Left ventricle myocardium inferior (tissue), 1 donor: ENCODE measurements around the gene RHOA. TPM values are rescaled to one million over a fixed set of nuclear protein-coding genes. Genes with fewer than 3 reads are reported as not detected.
A peak's percentile ranks its signal among the peaks of the same experiment; 100 is the strongest.

Experiments used
- DNase-seq: peaks from one replicate; pipeline ENCODE4 v3.0.0-alpha.2; 2020
- H3K27ac ChIP-seq: fragments of 200-600 bp; replicated peaks from 2 replicates; pipeline ENCODE4 v1.8.0; 2021
- H3K27me3 ChIP-seq: fragments of 200-600 bp; 2 replicates; pipeline ENCODE4 v1.8.0; 2021; ENCODE audit warnings: low read depth
- H3K36me3 ChIP-seq: fragments of 200-600 bp; 2 replicates; pipeline ENCODE4 v1.8.0; 2021
- H3K4me1 ChIP-seq: fragments of 200-600 bp; 2 replicates; pipeline ENCODE4 v1.8.0; 2021
- H3K4me3 ChIP-seq: fragments of 200-600 bp; 2 replicates; pipeline ENCODE4 v1.8.0; 2021; ENCODE audit warnings: mild to moderate bottlenecking, moderate library complexity
- H3K9me3 ChIP-seq: fragments of 200-600 bp; replicated peaks from 2 replicates; pipeline ENCODE4 v1.8.0; 2021
- intact Hi-C: fragments of 100-400 bp; cut with micrococcal nuclease; formaldehyde crosslinking; loops from one replicate; pipeline ENCODE4 v1.11.0; 2022
- total RNA-seq: library from RNA; stranded (reverse); fragmentation: NEBNext Ultra II Directional; extraction: Animal tissue kit (Norgen Biotek cat#: 25700); gene quantifications from one replicate; pipeline ENCODE4 v1.2.1, GENCODE V29; 2021
- TF ChIP-seq, protein P1 (sequence below): fragments of 200-600 bp; IDR thresholded peaks from 2 replicates; pipeline ENCODE4 v1.8.0; 2021; ENCODE audit warnings: antibody characterized with exemption, mild to moderate bottlenecking, borderline replicate concordance
- donor health status: DM: no; HTN: yes; CAD: no; lungs with severe emphysema.

RHOA gene
- total RNA-seq, 1 donor from 2014 or later, result 247 TPM

DNA sequence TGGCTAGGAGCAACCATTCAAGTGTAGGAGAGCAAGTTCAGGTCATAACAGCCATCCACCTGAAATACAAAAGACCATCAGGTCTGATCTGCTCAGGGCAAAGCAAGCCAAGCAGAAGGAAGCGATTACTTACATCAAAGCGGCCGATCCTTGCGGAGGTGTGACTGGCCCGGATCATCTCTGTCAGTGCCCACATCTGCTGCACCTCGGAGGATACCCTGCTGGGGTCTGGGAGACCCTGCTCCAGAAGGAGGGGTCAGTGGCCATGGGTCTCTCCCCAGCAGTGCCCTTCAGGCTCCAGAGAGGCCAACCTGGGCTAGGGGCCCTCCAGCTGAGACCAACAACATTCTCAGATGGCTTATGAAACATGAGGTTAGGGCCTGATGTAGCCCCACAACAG, 13.0 kb upstream of the RHOA start:
- H3K36me3 ChIP-seq, result peaks cover 21% of the 10 kb centered on the region
- H3K4me1 ChIP-seq, result peaks cover 32% of the 10 kb centered on the region
- no peak overlapping the region for H3K4me3 ChIP-seq
- intact Hi-C loops, result no loop called here
- TF ChIP-seq, protein P1, sequence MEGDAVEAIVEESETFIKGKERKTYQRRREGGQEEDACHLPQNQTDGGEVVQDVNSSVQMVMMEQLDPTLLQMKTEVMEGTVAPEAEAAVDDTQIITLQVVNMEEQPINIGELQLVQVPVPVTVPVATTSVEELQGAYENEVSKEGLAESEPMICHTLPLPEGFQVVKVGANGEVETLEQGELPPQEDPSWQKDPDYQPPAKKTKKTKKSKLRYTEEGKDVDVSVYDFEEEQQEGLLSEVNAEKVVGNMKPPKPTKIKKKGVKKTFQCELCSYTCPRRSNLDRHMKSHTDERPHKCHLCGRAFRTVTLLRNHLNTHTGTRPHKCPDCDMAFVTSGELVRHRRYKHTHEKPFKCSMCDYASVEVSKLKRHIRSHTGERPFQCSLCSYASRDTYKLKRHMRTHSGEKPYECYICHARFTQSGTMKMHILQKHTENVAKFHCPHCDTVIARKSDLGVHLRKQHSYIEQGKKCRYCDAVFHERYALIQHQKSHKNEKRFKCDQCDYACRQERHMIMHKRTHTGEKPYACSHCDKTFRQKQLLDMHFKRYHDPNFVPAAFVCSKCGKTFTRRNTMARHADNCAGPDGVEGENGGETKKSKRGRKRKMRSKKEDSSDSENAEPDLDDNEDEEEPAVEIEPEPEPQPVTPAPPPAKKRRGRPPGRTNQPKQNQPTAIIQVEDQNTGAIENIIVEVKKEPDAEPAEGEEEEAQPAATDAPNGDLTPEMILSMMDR, result no peak
- H3K27me3 ChIP-seq, result no peaks in the 10 kb centered on the region
- no peak overlapping the region for H3K27ac ChIP-seq
- no peak for DNase-seq
- no peaks in the 10 kb centered on the region for H3K9me3 ChIP-seq

DNA sequence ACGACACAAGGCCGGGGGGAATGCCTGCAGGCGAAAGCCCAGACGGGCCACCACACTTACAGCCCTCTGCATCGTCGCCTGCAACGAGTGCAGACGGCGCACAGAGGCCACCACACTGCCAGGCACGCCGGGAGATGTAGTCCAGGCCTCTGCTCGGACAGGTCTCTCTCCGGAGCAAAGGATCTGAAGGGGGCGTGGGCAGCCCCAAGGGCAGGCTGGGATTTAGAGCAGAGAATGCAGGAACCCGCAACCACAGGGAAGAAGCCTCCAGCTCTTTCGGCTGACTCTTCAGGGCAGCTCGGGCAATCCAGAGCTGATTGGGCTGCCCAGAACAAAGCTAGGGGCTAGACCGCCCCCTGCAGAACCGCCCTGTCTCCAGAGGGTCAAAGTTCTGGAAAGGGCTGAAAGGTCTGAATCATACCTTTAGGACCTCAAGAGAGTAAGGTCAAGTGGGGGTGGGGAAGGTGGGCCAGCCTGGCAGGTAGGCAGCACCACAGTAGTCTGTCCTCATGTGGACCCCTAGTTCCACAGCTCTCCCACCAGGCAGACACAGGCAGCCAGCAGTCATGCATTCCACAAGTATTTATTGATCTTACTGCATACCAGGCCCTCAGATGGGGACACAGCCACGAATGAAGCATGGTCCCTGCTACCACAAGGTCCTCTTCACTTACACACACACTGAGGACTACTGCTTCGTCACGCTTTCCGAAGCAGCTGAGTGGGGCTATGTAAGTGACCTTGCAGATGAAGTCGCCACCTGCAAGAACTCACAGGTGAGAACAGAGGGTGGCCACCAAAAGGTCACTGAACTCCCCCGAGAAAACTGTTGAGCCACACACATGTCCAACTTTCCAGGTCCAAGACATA, 10.8 kb upstream of the RHOA start, which contains the start of gene AMT:
Gene AMT, minus strand, starts transcription at position 95 of the 870 bp plus-strand sequence. Its CDS starts 23 bp downstream, at position 72.
- H3K9me3 ChIP-seq, result no peaks in the 10 kb centered on the region
- peaks cover 29% of the 10 kb centered on the region for H3K36me3 ChIP-seq
- DNase-seq, result peak; percentile 65
- peak within 1 kb of the TSS; percentile 68 for H3K4me3 ChIP-seq
- intact Hi-C loops, result no loop called here
- no peaks in the 10 kb centered on the region for H3K27me3 ChIP-seq
- H3K27ac ChIP-seq, result peak within 1 kb of the TSS; percentile 73
- TF ChIP-seq, protein P1, result no peak
- H3K4me1 ChIP-seq, result peaks cover 35% of the 10 kb centered on the region

DNA sequence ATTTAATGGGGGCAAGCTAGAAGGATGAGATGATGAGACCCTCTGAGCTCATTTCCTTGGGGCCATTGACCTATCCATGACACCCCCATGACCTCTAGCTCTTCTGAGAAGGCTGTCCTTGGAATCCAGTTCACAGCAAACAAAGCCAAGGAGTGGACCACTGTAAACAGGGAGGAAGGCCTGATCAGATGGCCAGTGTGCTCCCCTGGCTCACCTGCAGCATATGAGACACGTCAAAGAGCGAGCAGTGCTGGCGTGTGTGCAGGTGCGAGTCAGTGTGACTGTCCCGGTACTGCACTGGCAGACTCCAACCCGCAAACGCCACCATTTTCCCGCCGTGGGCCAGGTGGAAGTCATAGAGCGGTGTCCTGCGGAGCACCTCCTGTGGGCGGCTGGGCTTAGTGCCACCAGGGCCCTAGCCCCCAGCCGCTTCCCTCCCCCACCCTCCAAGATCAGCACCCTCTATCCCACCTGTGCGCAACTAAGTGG, 10.2 kb upstream of the RHOA start:
- Histone ChIP-seq H3K27ac (peak overlapping the region; percentile 73), H3K4me3 (peak overlapping the region; percentile 68), H3K27me3 (no peaks in the 10 kb centered on the region), H3K9me3 (no peaks in the 10 kb centered on the region), H3K4me1 (peaks cover 42% of the 10 kb centered on the region), H3K36me3 (peaks cover 35% of the 10 kb centered on the region)
- intact Hi-C loops, result no loop called here
- no peak for DNase-seq
- TF ChIP-seq, protein P1, result no peak

DNA sequence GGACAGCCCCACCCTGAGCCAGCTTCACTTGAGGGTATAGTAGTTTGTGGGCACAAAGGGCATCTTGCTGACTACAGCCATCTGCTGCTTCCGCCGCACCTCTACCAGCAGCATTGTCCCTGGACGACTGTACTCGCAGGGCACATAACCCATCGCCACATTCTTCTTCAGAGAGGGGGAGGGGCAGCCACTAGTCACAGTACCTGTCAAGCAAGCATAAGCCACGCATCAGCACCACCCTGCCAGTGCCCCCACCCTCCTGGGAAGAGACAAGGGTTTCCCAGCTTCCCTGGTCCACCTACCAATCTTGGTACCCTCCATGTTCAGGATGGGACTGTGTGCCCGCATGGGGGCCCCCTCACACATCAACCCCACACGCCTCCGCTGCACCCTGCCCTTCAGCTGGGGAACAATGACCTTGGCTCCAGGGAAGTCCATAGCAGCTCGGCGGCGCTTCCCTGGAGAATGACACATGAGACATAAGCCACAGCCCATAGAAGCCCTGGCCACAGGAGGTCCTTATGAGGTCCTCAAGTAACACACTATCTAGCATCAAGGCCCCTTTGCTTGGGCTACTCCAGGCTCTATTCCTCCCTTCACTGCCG, 5.8 kb upstream of the RHOA start:
- Histone ChIP-seq H3K36me3 (peaks cover 50% of the 10 kb centered on the region), H3K27me3 (no peaks in the 10 kb centered on the region), H3K27ac (peak overlapping the region; percentile 60), H3K4me1 (peaks cover 78% of the 10 kb centered on the region), H3K9me3 (no peaks in the 10 kb centered on the region), H3K4me3 (no peak overlapping the region)
- TF ChIP-seq, protein P1, result no peak
- intact Hi-C loops, result no loop called here
- DNase-seq, result no peak

DNA sequence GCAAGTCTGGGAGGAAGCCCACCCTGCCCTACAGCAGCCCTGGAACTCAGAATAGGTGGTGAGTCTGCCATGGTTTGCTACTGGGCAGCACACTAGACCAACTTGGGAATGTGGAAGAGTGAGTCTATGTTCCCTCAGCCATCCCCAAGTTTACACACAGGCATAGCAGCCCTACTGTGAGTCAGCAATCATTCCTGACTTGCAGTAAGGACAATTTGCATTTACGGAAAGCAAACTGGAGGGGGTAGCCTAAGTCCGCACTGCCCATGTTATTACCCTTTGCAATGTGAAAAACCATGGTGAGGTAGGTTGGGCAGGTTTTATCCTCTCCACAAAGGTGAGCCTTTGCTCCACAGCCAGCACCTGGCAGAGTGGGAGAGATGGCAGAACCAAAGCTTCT, 5.1 kb upstream of the RHOA start:
- Histone ChIP-seq H3K9me3 (no peaks in the 10 kb centered on the region), H3K36me3 (peaks cover 50% of the 10 kb centered on the region), H3K4me1 (peaks cover 79% of the 10 kb centered on the region), H3K27ac (peak overlapping the region; percentile 60), H3K4me3 (no peak overlapping the region), H3K27me3 (no peaks in the 10 kb centered on the region)
- intact Hi-C loops, result no loop called here
- TF ChIP-seq, protein P1, result no peak
- DNase-seq, result no peak
